Stomach smooth muscle (tissue), 2 donors: ENCODE results near the gene RASGRP2.
A peak's percentile ranks its signal among the peaks of the same experiment; 100 is the strongest.

Experiments
- H3K27ac ChIP-seq: one replicate; pipeline ENCODE4 v1.7.0; 2013; ENCODE audit warnings: mild to moderate bottlenecking, low read length, inconsistent platforms
- H3K27me3 ChIP-seq, 2 donors: one replicate each; pipeline ENCODE4 v1.7.0; 2013; ENCODE audit warnings: low read length in 2 of 2; ENCODE audit not compliant: insufficient read depth in 2 of 2, control insufficient read depth in 1 of 2
- H3K36me3 ChIP-seq, 2 donors: one replicate each; pipeline ENCODE4 v1.7.0; 2013; ENCODE audit warnings: low read length in 2 of 2; ENCODE audit not compliant: control insufficient read depth in 2 of 2, insufficient read depth in 2 of 2
- H3K4me1 ChIP-seq: one replicate; pipeline ENCODE4 v1.7.0; 2013; ENCODE audit warnings: low read length; ENCODE audit not compliant: control insufficient read depth, insufficient read depth
- H3K4me3 ChIP-seq, 2 donors: one replicate each; pipeline ENCODE4 v1.7.0; 2013; ENCODE audit warnings: low read length in 2 of 2
- H3K9ac ChIP-seq, 2 donors: one replicate each; pipeline ENCODE4 v1.7.0; 2013; ENCODE audit warnings: low read length in 2 of 2, mild to moderate bottlenecking in 1 of 2
- H3K9me3 ChIP-seq, 2 donors: one replicate each; pipeline ENCODE4 v1.7.0; 2013; ENCODE audit warnings: low read length in 2 of 2; ENCODE audit not compliant: control insufficient read depth in 2 of 2
- donor health status: healthy.
- donor health status: Pancreatic carcinoma.

The RASGRP2 gene

DNA sequence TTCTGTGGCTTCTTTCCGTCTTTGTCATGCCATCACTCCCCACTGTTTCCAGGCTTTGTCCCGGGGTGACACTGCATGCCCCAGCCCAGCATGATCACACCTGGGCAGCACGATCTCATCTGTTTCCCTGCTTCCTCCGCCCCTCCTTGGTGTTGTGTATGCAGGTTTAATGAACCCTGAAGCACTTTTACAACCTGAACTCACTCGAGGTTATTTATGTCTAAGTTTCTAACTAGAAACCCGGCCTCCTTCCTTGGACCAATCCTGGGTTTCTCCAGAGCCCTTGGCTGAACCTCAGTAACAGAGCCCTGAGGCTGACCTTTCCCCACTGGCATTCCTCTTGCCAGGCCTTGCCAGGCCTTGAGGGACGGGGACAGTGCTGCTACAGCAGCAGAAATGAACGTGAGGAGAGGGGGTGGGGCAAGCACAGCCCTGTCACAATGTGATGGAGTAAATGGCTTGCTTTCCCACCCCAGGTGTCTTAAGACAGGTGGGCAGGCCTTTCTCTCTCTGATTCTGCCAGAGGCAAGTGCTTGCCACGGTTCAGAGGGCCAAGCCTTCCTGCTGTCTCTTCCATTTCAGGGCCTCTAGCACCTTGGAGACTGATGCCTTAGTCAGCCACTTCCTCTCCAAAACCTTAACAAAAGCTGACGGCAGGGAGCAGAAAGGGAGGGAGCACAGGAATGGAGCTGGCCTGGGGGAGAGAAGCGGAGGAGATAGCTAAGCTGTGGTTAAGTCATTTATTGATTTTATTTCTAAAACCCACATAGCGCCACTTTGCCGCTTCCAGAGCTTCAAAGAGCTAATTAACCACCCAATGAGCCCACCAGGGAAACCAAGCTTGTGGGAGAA, 19.0 kb upstream of the RASGRP2 start:
- Histone ChIP-seq H3K27ac (peak overlapping the region; percentile 84), H3K9me3 (no peaks in the 10 kb centered on the region), H3K4me1 (peaks cover 70% of the 10 kb centered on the region), H3K36me3 (peaks cover 40 to 41% of the 10 kb centered on the region in 2 donors), H3K9ac (peak overlapping the region; percentile 36 to 54), H3K4me3 (peak overlapping the region in 1 of 2 donors; percentile 22), H3K27me3 (no peaks in the 10 kb centered on the region)

DNA sequence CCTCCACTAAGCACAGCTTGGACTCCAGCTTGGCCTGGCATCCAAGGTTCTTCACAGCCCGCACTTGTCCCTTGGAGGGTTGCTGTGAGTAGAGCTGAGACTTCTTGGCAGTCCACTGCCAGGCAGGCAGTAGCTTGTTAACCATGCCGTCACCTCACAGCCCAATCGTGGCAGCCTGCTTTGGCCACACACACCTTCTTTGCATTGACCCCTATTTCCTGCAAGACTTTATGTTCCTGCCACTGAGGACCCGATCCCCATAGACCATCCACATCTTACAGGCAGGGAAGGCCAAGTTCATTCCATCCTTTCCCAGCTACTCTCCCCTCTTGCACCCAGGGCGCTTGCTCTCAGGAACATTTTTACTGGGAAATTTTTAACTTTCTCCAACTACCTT, 18.3 kb upstream of the RASGRP2 start:
- Histone ChIP-seq H3K4me1 (peaks cover 65% of the 10 kb centered on the region), H3K9ac (no peak overlapping the region), H3K9me3 (no peaks in the 10 kb centered on the region), H3K36me3 (peaks cover 33 to 35% of the 10 kb centered on the region in 2 donors), H3K27me3 (no peaks in the 10 kb centered on the region), H3K27ac (peak overlapping the region; percentile 84), H3K4me3 (no peak overlapping the region)

DNA sequence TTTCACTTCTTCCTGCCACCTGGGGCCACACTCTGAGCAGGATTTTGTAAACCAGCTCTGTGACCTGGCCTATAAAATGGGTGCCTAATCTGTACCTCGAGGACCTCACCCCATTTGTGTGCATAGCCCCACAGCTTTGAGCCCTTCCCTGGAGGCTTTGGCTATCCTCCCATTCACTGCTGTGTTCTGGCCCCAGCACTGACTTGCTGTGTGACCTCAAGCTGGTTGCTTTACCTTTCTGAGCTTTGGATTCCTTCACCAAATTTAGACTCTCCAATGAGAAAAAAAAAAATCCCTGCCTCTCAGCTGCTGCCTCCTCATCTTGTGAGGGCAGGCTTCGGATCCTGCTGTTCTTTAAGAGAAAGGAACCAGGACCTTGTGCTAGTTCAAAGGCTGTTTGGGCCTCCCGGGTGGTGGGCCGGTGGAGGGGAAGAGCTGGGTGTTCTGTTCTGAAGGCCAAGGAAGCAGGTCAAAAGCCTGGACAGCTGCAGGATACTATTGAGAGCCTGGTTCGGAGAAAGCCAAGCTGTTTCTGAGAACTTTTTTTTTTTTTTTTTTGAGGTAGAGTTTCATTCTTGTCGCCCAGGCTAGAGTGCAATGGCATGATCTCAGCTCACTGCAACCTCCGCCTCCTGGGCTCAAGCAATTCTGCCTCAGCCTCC, 16.9 kb upstream of the RASGRP2 start:
- Histone ChIP-seq H3K4me1 (peaks cover 65% of the 10 kb centered on the region), H3K4me3 (no peak overlapping the region), H3K9ac (peak overlapping the region; percentile 5 to 34), H3K27me3 (no peaks in the 10 kb centered on the region), H3K9me3 (no peaks in the 10 kb centered on the region), H3K36me3 (peaks cover 25 to 27% of the 10 kb centered on the region in 2 donors), H3K27ac (peak overlapping the region; percentile 76)

DNA sequence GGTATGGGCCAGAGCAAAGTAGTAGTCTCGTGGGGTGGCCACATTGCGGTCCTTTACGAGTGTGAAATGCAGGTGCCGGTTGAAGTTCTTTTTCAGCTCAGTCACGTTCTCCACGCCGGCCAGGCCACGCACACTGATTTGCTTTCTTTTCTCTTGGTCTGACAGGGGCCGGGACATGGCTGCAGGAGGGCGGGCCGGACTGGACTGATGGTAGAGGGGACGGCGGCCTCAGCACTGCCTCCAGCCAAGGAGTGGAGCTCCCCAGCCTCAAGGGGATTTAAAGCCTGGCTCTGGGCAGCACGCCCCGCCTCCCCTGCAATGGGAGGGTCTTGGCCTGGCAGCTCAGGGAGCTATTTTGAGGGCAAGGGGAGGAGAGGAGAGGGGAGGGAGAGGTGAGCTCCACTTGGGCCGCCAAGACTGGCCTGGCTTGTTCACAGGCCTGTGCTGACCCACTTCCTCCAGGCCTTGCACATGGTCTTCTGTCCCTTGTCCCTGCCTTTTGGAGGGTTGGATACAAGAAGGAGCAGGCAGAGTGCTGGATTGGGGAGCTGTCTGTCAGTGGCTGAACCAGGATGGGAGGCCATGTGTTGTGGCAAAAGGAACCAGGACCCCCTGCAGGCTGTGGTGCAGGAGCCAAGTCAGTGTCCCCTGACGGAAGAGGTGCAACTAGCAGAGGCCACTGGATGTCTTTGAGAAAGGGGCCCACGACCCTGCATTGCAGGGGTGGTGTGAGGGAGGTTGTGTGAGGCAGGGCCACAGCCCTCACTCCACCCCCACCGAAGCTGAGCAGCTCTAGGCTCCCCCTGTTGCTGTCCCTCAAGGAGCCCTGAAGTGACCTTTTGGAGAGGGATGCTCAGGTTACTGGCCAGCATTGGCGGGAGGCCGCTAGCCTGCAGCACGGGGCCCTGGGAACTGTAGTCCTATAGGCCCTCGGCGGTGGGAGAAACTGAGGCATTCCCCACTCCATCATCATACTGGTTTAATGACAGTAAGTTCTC, 16.1 kb upstream of the RASGRP2 start, which contains the start of gene PYGM:
TSS of gene PYGM (minus strand) at position 253 of the 998 bp plus-strand sequence. CDS start at position 177, 76 bp downstream.
- Histone ChIP-seq H3K27me3 (no peaks in the 10 kb centered on the region), H3K4me3 (peak within 1 kb of the TSS; percentile 26 to 73), H3K9ac (peak within 1 kb of the TSS; percentile 55 to 69), H3K36me3 (peaks cover 21 to 22% of the 10 kb centered on the region in 2 donors), H3K9me3 (no peaks in the 10 kb centered on the region), H3K27ac (peak within 1 kb of the TSS; percentile 76), H3K4me1 (peaks cover 64% of the 10 kb centered on the region)

DNA sequence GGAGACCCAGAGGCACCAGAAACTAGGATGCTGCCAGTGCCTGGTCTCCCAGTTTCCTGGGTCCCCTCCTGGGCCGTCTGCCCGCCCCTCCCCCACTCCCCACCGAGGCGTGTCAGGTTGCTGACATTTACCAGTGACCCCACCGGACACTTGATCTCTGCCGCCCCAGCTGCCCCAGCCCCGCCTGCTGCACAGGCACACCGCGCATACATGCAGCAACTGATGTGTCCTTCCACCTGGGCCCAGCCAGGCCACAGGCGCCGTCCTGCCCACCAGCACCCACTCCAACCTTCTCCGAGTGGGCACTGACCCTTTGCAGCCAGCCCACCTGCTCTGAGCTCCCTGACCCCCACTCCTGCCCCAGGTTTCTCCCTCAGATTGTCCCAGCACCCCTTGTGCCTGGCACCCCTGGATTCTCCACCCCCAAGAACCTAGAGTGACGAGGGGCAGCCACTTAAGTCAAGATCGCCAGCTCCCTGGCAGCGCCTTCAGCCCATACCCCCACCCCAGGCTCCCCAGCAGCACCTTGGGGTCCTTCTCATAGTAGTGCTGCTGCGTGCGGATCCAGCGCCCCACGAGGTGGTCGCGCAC, 15.3 kb upstream of the RASGRP2 start:
- Histone ChIP-seq H3K27ac (peak overlapping the region; percentile 76), H3K4me3 (peak overlapping the region; percentile 26 to 73), H3K27me3 (no peaks in the 10 kb centered on the region), H3K36me3 (peaks cover 13 to 16% of the 10 kb centered on the region in 2 donors), H3K4me1 (peaks cover 57% of the 10 kb centered on the region), H3K9me3 (no peaks in the 10 kb centered on the region), H3K9ac (peak overlapping the region; percentile 55 to 69)

DNA sequence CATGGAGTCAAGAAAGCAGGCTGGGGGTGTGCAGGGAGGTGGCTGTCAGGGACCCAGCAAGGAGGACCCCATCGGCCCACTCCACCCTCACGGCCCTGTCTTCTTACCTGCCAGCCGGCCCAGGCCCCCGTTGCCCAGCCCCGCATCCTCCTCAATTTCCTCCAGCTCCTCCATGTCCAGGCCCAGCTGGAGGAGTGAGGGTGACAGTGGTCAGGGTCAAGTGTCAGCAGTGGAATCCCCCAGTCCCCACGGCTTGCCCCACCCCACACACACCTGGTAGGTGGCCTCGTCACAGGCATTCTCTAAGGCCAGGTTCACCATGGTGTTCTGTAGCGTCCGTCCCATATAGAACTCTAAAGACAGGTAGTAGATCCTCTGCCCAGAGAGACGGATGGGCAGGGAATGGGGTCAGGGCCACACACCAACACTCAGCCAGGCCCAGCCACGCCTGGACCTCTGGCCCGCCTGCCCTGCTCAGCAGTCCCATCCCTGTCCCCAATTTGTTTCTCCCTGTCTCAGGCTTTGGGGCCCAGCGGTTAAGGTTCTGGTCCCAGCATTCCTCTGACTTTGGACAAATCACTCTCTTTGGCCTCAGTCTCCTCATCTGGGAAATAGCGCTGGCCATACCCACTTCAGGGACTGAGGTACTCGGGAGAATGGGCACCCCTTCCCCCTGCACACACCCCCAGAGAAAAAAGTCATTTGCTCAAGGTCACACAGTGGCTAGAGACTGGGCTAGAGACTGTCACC, 14.6 kb upstream of the RASGRP2 start:
- no peaks in the 10 kb centered on the region for H3K9me3 ChIP-seq
- peaks cover 50% of the 10 kb centered on the region for H3K4me1 ChIP-seq
- no peaks in the 10 kb centered on the region for H3K27me3 ChIP-seq
- peak overlapping the region; percentile 76 for H3K27ac ChIP-seq
- peak overlapping the region; percentile 26 to 73 for H3K4me3 ChIP-seq
- peak overlapping the region; percentile 9 to 36 for H3K9ac ChIP-seq
- peaks cover 6 to 11% of the 10 kb centered on the region in 2 donors for H3K36me3 ChIP-seq

DNA sequence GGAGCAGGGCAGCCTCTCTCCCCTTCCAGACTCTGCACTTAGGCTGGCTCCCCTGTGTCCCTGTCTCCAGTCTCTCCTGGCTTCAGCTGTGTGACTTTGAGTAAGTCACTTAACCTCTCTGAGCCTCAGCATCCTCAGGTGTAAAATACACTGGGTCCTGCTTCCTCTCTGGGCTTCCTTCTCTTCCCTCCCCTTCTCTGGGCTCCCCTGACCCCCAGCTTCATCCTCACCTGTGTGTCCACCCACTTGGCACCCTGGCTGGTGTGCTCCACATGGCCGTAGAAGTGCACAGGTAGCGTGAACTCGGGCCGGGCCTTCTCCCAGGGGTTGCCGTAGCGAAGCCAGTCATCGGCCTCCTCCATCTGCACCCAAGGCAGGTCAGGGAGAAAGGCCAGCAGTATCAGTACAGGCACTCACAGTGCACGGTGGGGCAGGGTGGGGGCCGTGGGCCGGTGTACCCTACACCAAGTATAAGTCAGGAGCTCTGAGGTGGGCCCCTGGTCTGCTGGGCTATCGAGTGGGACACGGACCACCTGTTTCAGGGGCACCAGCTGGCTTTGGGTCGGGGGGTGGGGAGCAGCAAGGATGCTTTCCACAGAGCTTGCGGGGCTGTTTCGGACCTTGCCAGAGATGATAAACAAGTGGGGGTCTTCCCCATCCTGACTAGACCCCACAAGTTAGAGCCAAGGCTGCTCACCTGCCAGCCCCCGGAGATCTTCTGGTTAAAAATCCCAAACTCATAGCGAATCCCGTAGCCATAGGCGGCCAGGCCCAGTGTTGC, 13.8 kb upstream of the RASGRP2 start:
- Histone ChIP-seq H3K9ac (no peak overlapping the region), H3K4me3 (no peak overlapping the region), H3K4me1 (peaks cover 42% of the 10 kb centered on the region), H3K36me3 (peaks cover 3 to 9% of the 10 kb centered on the region in 2 donors), H3K27me3 (no peaks in the 10 kb centered on the region), H3K27ac (no peak overlapping the region), H3K9me3 (no peaks in the 10 kb centered on the region)

DNA sequence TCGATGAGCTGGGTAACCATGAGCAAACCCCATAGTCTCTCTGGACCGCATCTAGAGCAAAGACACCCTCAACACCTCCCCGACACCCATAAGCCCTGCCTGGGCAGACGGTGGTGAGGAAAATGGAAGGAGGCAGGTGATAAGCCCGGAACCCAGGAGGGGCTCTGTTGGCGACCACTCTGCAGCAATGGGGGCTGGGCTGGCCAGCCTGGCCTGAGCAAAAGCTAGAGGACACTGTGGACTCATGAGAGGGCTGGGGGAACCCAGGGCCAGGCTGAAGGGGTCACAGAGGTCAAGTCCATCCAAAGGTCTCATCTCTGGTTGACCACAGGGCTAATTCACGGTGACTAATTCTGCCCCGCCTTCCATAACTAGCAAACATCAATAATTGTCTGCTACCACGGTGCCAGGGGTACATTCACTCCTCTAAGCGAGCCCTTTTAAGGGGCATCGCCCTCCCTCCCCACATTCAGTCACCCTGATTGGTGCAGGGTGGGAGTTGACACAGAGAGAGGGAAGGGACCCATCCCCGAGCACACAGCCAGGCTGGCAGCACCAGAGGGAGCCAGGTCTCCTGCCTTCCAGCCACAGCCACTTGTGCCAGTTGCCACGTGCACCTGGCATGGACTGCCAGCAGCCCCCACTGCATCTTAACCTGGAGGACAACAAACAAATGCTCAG, 11.9 kb upstream of the RASGRP2 start:
- Histone ChIP-seq H3K36me3 (peaks cover 7 to 24% of the 10 kb centered on the region in 2 donors), H3K9ac (no peak overlapping the region), H3K27ac (no peak overlapping the region)

More for the DNA sequence above, 11.9 kb upstream of the RASGRP2 start:
- H3K9me3 ChIP-seq: no peaks in the 10 kb centered on the region
- no peaks in the 10 kb centered on the region for H3K27me3 ChIP-seq
- peaks cover 27% of the 10 kb centered on the region for H3K4me1 ChIP-seq
- no peak overlapping the region for H3K4me3 ChIP-seq
